HUES6 (cell line): ENCODE data around the gene C1orf50.

Experiments
- H3K27ac ChIP-seq: 2 replicates; pipeline ENCODE4 v1.7.0; 2013; ENCODE audit warnings: low read depth, mild to moderate bottlenecking, low read length, inconsistent platforms
- H3K27me3 ChIP-seq: 2 replicates; pipeline ENCODE4 v1.6.1; 2013; ENCODE audit warnings: low read length; ENCODE audit not compliant: control insufficient read depth, insufficient read depth
- H3K36me3 ChIP-seq: 2 replicates; pipeline ENCODE4 v1.6.1; 2013; ENCODE audit warnings: low read length; ENCODE audit not compliant: control insufficient read depth, insufficient read depth
- H3K4me1 ChIP-seq: 2 replicates; pipeline ENCODE4 v1.6.1; 2013; ENCODE audit warnings: low read length; ENCODE audit not compliant: control insufficient read depth, insufficient read depth
- H3K4me3 ChIP-seq: 2 replicates; pipeline ENCODE4 v1.5.1; 2013; ENCODE audit warnings: low read depth, low read length
- H3K9ac ChIP-seq: one replicate; pipeline ENCODE4 v1.6.1; 2013; ENCODE audit warnings: mild to moderate bottlenecking, low read length
- H3K9me3 ChIP-seq: 2 replicates; pipeline ENCODE4 v1.6.1; 2013; ENCODE audit warnings: low read depth, low read length; ENCODE audit not compliant: control insufficient read depth, insufficient read depth

C1orf50 gene

GRCh38 chr1:42734201-42735035, 32.6 kb upstream of the C1orf50 start:
- Histone ChIP-seq H3K36me3 (no peaks in the 10 kb centered on the region), H3K4me1 (peaks cover 31% of the 10 kb centered on the region), H3K4me3 (no peak overlapping the region), H3K9ac (no peak overlapping the region), H3K9me3 (no peaks in the 10 kb centered on the region), H3K27ac (no peak overlapping the region), H3K27me3 (no peaks in the 10 kb centered on the region)

GRCh38 chr1:42735056-42735455, 32.0 kb upstream of the C1orf50 start:
- H3K27ac ChIP-seq: no peak overlapping the region
- peaks cover 37% of the 10 kb centered on the region for H3K4me1 ChIP-seq
- no peaks in the 10 kb centered on the region for H3K36me3 ChIP-seq
- H3K4me3 ChIP-seq: no peak overlapping the region
- no peak overlapping the region for H3K9ac ChIP-seq
- no peaks in the 10 kb centered on the region for H3K27me3 ChIP-seq
- no peaks in the 10 kb centered on the region for H3K9me3 ChIP-seq

GRCh38 chr1:42735477-42736105, 31.5 kb upstream of the C1orf50 start:
- H3K27ac ChIP-seq: no peak overlapping the region
- H3K27me3 ChIP-seq: no peaks in the 10 kb centered on the region
- no peak overlapping the region for H3K4me3 ChIP-seq
- H3K4me1 ChIP-seq: peaks cover 42% of the 10 kb centered on the region
- no peaks in the 10 kb centered on the region for H3K36me3 ChIP-seq
- no peaks in the 10 kb centered on the region for H3K9me3 ChIP-seq
- H3K9ac ChIP-seq: no peak overlapping the region

GRCh38 chr1:42736152-42736551, 30.9 kb upstream of the C1orf50 start:
- no peak overlapping the region for H3K4me3 ChIP-seq
- H3K9me3 ChIP-seq: no peaks in the 10 kb centered on the region
- peaks cover 41% of the 10 kb centered on the region for H3K4me1 ChIP-seq
- H3K27ac ChIP-seq: no peak overlapping the region
- H3K9ac ChIP-seq: no peak overlapping the region
- H3K27me3 ChIP-seq: no peaks in the 10 kb centered on the region
- no peaks in the 10 kb centered on the region for H3K36me3 ChIP-seq

- no peaks in the 10 kb centered on the region for H3K9me3 ChIP-seq
- peaks cover 42% of the 10 kb centered on the region for H3K4me1 ChIP-seq
- H3K27me3 ChIP-seq: no peaks in the 10 kb centered on the region
- no peak overlapping the region for H3K27ac ChIP-seq
- H3K9ac ChIP-seq: no peak overlapping the region
- no peak overlapping the region for H3K4me3 ChIP-seq
- H3K36me3 ChIP-seq: no peaks in the 10 kb centered on the region
These were observed 30.4 kb upstream of the C1orf50 start for GRCh38 chr1:42736571-42737200.

- H3K4me1 ChIP-seq: peaks cover 46% of the 10 kb centered on the region
- no peak overlapping the region for H3K4me3 ChIP-seq
- no peaks in the 10 kb centered on the region for H3K36me3 ChIP-seq
- H3K9me3 ChIP-seq: no peaks in the 10 kb centered on the region
- H3K27me3 ChIP-seq: no peaks in the 10 kb centered on the region
- H3K27ac ChIP-seq: no peak overlapping the region
- H3K9ac ChIP-seq: no peak overlapping the region
These were observed 29.8 kb upstream of the C1orf50 start for GRCh38 chr1:42737257-42737656.

GRCh38 chr1:42737986-42738677, 28.9 kb upstream of the C1orf50 start:
- H3K9me3 ChIP-seq: no peaks in the 10 kb centered on the region
- no peak overlapping the region for H3K27ac ChIP-seq
- no peak overlapping the region for H3K4me3 ChIP-seq
- H3K4me1 ChIP-seq: peaks cover 49% of the 10 kb centered on the region
- no peaks in the 10 kb centered on the region for H3K27me3 ChIP-seq
- no peaks in the 10 kb centered on the region for H3K36me3 ChIP-seq
- no peak overlapping the region for H3K9ac ChIP-seq

GRCh38 chr1:42738678-42739226, 28.3 kb upstream of the C1orf50 start:
- Histone ChIP-seq H3K27ac (no peak overlapping the region), H3K36me3 (no peaks in the 10 kb centered on the region), H3K4me3 (no peak overlapping the region), H3K27me3 (no peaks in the 10 kb centered on the region), H3K9ac (no peak overlapping the region), H3K9me3 (no peaks in the 10 kb centered on the region), H3K4me1 (peaks cover 51% of the 10 kb centered on the region)

GRCh38 chr1:42739753-42740700, 27.0 kb upstream of the C1orf50 start, which contains the start of gene CLDN19:
Gene CLDN19, minus strand, starts transcription at chr1:42740236. Its CDS starts 173 bp downstream, at chr1:42740063.
- Histone ChIP-seq H3K4me1 (peaks cover 43% of the 10 kb centered on the region), H3K9ac (peak within 1 kb of the TSS; percentile 56), H3K4me3 (peak within 1 kb of the TSS; percentile 58), H3K9me3 (no peaks in the 10 kb centered on the region), H3K27me3 (no peaks in the 10 kb centered on the region), H3K36me3 (no peaks in the 10 kb centered on the region), H3K27ac (peak within 1 kb of the TSS; percentile 17; the same call in 1 of the 2 replicates)
